GM10847 (cell line): ENCODE measurements around the gene KLC3.

Experiments used
- POLR2A ChIP-seq: IDR thresholded peaks from 2 replicates; pipeline ENCODE4 v1.6.1; 2011; ENCODE audit not compliant: insufficient read length; ENCODE audit errors: extremely low read depth

Gene KLC3

GRCh38 chr19:45336696-45337251 is 3.8 kb upstream of the KLC3 start:
- TF ChIP-seq POLR2A = no peak

- TF ChIP-seq POLR2A = no peak
Observed at GRCh38 chr19:45339629-45340028, 921 bp upstream of the KLC3 start.

- no peak for TF ChIP-seq POLR2A
Observed at GRCh38 chr19:45340899-45341453, 426 bp downstream of the KLC3 start.

GRCh38 chr19:45342911-45343310 is 2.4 kb downstream of the KLC3 start:
- TF ChIP-seq POLR2A = no peak

GRCh38 chr19:45344621-45345505 is 4.3 kb downstream of the KLC3 start:
- no peak for TF ChIP-seq POLR2A

- no peak for TF ChIP-seq POLR2A
Observed at GRCh38 chr19:45345506-45345860, 4.9 kb downstream of the KLC3 start.

- TF ChIP-seq POLR2A = no peak
Observed at GRCh38 chr19:45346449-45346848, 5.9 kb downstream of the KLC3 start.

GRCh38 chr19:45347570-45348366 is 7.2 kb downstream of the KLC3 start:
- TF ChIP-seq POLR2A = no peak

GRCh38 chr19:45348367-45349125 is 8.0 kb downstream of the KLC3 start:
- no peak for TF ChIP-seq POLR2A

GRCh38 chr19:45349126-45349415 is 8.5 kb downstream of the KLC3 start:
- TF ChIP-seq POLR2A = no peak

- TF ChIP-seq POLR2A = no peak
Observed at GRCh38 chr19:45349430-45349941, 8.9 kb downstream of the KLC3 start.

- TF ChIP-seq POLR2A = no peak
Observed at GRCh38 chr19:45350477-45351058, 10.0 kb downstream of the KLC3 start.

- TF ChIP-seq POLR2A = no peak
Observed at GRCh38 chr19:45351401-45351952, 10.9 kb downstream of the KLC3 start.

- no peak for TF ChIP-seq POLR2A
Observed at GRCh38 chr19:45352062-45352461, 11.5 kb downstream of the KLC3 start.
